HCT116 (cell line): Measurements from ENCODE around the gene IL31RA.

Experiments used
- CTCF ChIP-seq, 3 experiments: fragments of 200-600 bp in 1 of 3; sonication (generic) in 1 of 3; IDR thresholded peaks in 2 of 3; conservative IDR thresholded peaks in 1 of 3; 2 replicates each; pipeline ENCODE4 v1.5.1; 2012 to 2017; ENCODE audit warnings: low read depth in 2 of 3, low read length in 2 of 3, antibody characterized with exemption in 1 of 3, borderline replicate concordance in 1 of 3, control low read depth in 1 of 3, mild to moderate bottlenecking in 1 of 3, mixed read lengths in 1 of 3, mixed run types in 1 of 3, moderate library complexity in 1 of 3; ENCODE audit not compliant: insufficient read depth in 1 of 3
- ELF1 ChIP-seq: IDR thresholded peaks from 2 replicates; pipeline ENCODE4 v1.6.1; 2012; ENCODE audit warnings: low read depth, borderline replicate concordance
- EZH2 ChIP-seq: fragments of 200-600 bp; sonication (generic); IDR thresholded peaks from 2 replicates; pipeline ENCODE4 v1.6.1; 2017; ENCODE audit warnings: antibody characterized with exemption, mixed run types
- EZH2phosphoT487 ChIP-seq: fragments of 200-600 bp; IDR thresholded peaks from 2 replicates; pipeline ENCODE4 v1.6.1; 2018; ENCODE audit warnings: antibody characterized with exemption, borderline replicate concordance
- MAX ChIP-seq: IDR thresholded peaks from 2 replicates; pipeline ENCODE4 v1.6.1; 2012
- POLR2A ChIP-seq: IDR thresholded peaks from 2 replicates; pipeline ENCODE4 v1.7.0; 2011; ENCODE audit warnings: borderline replicate concordance; ENCODE audit not compliant: insufficient read depth, insufficient read length; ENCODE audit errors: extremely low read depth
- POLR2AphosphoS5 ChIP-seq: IDR thresholded peaks from 2 replicates; pipeline ENCODE4 v1.6.1; 2011; ENCODE audit warnings: mild to moderate bottlenecking, low read depth, low read length, moderate library complexity
- RAD21 ChIP-seq: IDR thresholded peaks from 2 replicates; pipeline ENCODE4 v1.6.1; 2012; ENCODE audit warnings: low read depth, mild to moderate bottlenecking
- YY1 ChIP-seq: IDR thresholded peaks from 2 replicates; pipeline ENCODE4 v1.6.1; 2011; ENCODE audit warnings: low read length, low read depth, moderate library complexity, mild to moderate bottlenecking; ENCODE audit not compliant: insufficient replicate concordance; ENCODE audit errors: extremely low read depth
- ZBTB33 ChIP-seq: IDR thresholded peaks from 2 replicates; pipeline ENCODE4 v1.6.1; 2011; ENCODE audit warnings: mild to moderate bottlenecking, low read length, moderate library complexity; ENCODE audit not compliant: insufficient replicate concordance; ENCODE audit errors: extremely low read depth
- ZFX ChIP-seq: fragments of 450-650 bp; IDR thresholded peaks from 2 replicates; pipeline ENCODE4 v1.6.1; 2017
- ZNF274 ChIP-seq: fragments of 200-500 bp; sonication (Bioruptor generic); IDR thresholded peaks from 2 replicates; pipeline ENCODE4 v1.6.1; 2014; ENCODE audit warnings: mild to moderate bottlenecking, low read depth, low read length, inconsistent platforms

GRCh38 chr5:55851675-55851979 is 470 bp downstream of the IL31RA start:
- TF ChIP-seq ELF1 (no peak), CTCF (IDR thresholded peaks at IDR 0.05 in 2 of 3, conservative IDR thresholded peaks at IDR 0.05 in 1 of 3; ENCODE audit: borderline replicate concordance in 1 of 3, insufficient read depth in 1 of 3, low read depth in 2 of 3, low read length in 2 of 3) (no peak), ZNF274 (no peak), EZH2 (no peak), POLR2A (no peak), MAX (no peak), EZH2phosphoT487 (no peak), YY1 (no peak), RAD21 (no peak), ZBTB33 (no peak), POLR2AphosphoS5 (no peak), ZFX (no peak)
